AG09319 (cell line): ENCODE measurements around the gene NOL9.
A peak's percentile ranks its signal among the peaks of the same experiment; 100 is the strongest.

Source experiments
- DNase-seq: peaks from one replicate; pipeline ENCODE4 v3.0.0-alpha.2; 2010; ENCODE audit warnings: low read depth; ENCODE audit errors: extremely low read depth
- CTCF ChIP-seq: IDR thresholded peaks from 2 replicates; pipeline ENCODE4 v1.5.1; 2011; ENCODE audit warnings: low read depth, mild to moderate bottlenecking, inconsistent platforms, low read length, moderate library complexity

The NOL9 gene

GRCh38 chr1:6528492-6528891, 25.8 kb downstream of the NOL9 start:
- no peak for TF ChIP-seq CTCF
- DNase-seq, result no peak

- DNase-seq, result no peak
- TF ChIP-seq CTCF, result no peak
Measured at GRCh38 chr1:6526316-6526715, 28.0 kb downstream of the NOL9 start.

- no peak for DNase-seq
- TF ChIP-seq CTCF, result peak; percentile 52
Measured at GRCh38 chr1:6523566-6523965, 30.7 kb downstream of the NOL9 start.

GRCh38 chr1:6521536-6521935, 32.8 kb downstream of the NOL9 start:
- TF ChIP-seq CTCF, result no peak
- no peak for DNase-seq

GRCh38 chr1:6519935-6520671, 34.2 kb downstream of the NOL9 start:
- no peak for TF ChIP-seq CTCF
- peak; percentile 59 for DNase-seq

GRCh38 chr1:6519491-6519934, 34.8 kb downstream of the NOL9 start:
- no peak for TF ChIP-seq CTCF
- no peak for DNase-seq

GRCh38 chr1:6517435-6517851, 36.9 kb downstream of the NOL9 start:
- DNase-seq, result no peak
- no peak for TF ChIP-seq CTCF
